ENCODE measurements around the gene PSMB10. TPM values are rescaled to one million over a fixed set of nuclear protein-coding genes. Genes with fewer than 3 reads are reported as not detected.

PSMB10 gene
- total and polyA plus RNA-seq, 2 of the 4 experiments (the other 2 are of a cell fraction) = 28.7 to 36.7 TPM

GRCh38 chr16:67884684-67885083, 52.0 kb downstream of the PSMB10 start, which contains the start of gene NRN1L:
Gene NRN1L, plus strand, starts transcription at chr16:67884885. Its CDS starts 19 bp downstream, at chr16:67884904.
- Histone ChIP-seq H4K5ac (ENCODE audit: low read depth, low read length) (no peak within 1 kb of the TSS), H3K23ac (ENCODE audit: low read depth, low read length) (0 out of 2 replicates have a peak within 1 kb of the TSS, but pooled peaks have one; percentile 24), H3K36me3 (ENCODE audit: control insufficient read depth, insufficient read depth, low read length) (peaks cover 46% of the 10 kb centered on the region), H3K27ac (ENCODE audit: insufficient read depth, low read length) (no peak within 1 kb of the TSS), H3K9me3 (ENCODE audit: control insufficient read depth, insufficient read depth, low read length) (no peaks in the 10 kb centered on the region), H2BK20ac (ENCODE audit: low read depth, low read length) (no peak within 1 kb of the TSS), H2BK5ac (ENCODE audit: low read depth, low read length, poor library complexity, severe bottlenecking) (no peak within 1 kb of the TSS), H3K9me1 (ENCODE audit: insufficient read depth, low read length) (no peaks in the 10 kb centered on the region), H3K56ac (ENCODE audit: extremely low read depth, insufficient read depth, low read length) (no peak within 1 kb of the TSS), H2BK120ac (ENCODE audit: low read depth, low read length) (no peak within 1 kb of the TSS), H2AK5ac (ENCODE audit: low read depth, low read length) (no peak within 1 kb of the TSS), H3K79me1 (ENCODE audit: low read depth in 1 of 2, low read length in 2 of 2) (peaks cover 0 to 5% of the 10 kb centered on the region in 2 experiments; a peak in 2 of 4 replicates), H3K4me1 (ENCODE audit: control insufficient read depth, insufficient read depth, low read length) (peaks cover 4% of the 10 kb centered on the region; the same call in 1 of the 2 replicates), H3K27me3 (ENCODE audit: control insufficient read depth, insufficient read depth, low read length) (no peaks in the 10 kb centered on the region), H3K4ac (ENCODE audit: low read depth, low read length) (no peak within 1 kb of the TSS), H3K4me3 (ENCODE audit: insufficient read depth, low read depth, low read length) (no peak within 1 kb of the TSS), H2BK15ac (ENCODE audit: low read depth, low read length) (no peak within 1 kb of the TSS), H4K20me1 (ENCODE audit: insufficient read depth, low read length) (peaks cover 32% of the 10 kb centered on the region), H3K18ac (ENCODE audit: low read depth, low read length) (no peak within 1 kb of the TSS), H3K9ac (ENCODE audit: low read depth, low read length) (no peak within 1 kb of the TSS), H2AK9ac (replicated peaks; ENCODE audit: low read depth, low read length, poor library complexity) (peak within 1 kb of the TSS; percentile 86), H3K14ac (replicated peaks; ENCODE audit: low read depth, low read length) (no peak within 1 kb of the TSS), H3K4me2 (ENCODE audit: low read depth, low read length) (peak within 1 kb of the TSS; percentile 27; the same call in 1 of the 2 replicates), H4K91ac (ENCODE audit: insufficient read depth, low read depth, low read length) (no peak within 1 kb of the TSS), H4K8ac (ENCODE audit: low read depth in 2 of 2, low read length in 2 of 2) (no peak within 1 kb of the TSS), H2AFZ (replicated peaks; ENCODE audit: low read length, poor library complexity) (peak within 1 kb of the TSS; percentile 74)
- in situ Hi-C loops (cut with MboI; ENCODE audit: low sequenced_read_pairs) = no loop called here
- CTCF ChIA-PET = interaction anchor here (0.8 to 1.9 kb wide), 6 partner anchors 10 to 68 kb away, joined by 3 to 14 read pairs (median 4); no protein-coding TSS in a partner anchor
- dilution Hi-C loops (cut with HindIII; ENCODE audit: low sequenced_read_pairs, unreplicated experiment) = no loop called here
- intact Hi-C loops (cut with micrococcal nuclease) = loop anchor here (1.0 kb wide), 1 partner anchor 18 kb away; no protein-coding TSS in a partner anchor
- TF ChIP-seq CHD1 (IDR thresholded peaks at IDR 0.05; ENCODE audit: low read depth, low read length) = no peak
- peak; percentile 65; the same call in 1 of the 2 replicates for TF ChIP-seq MXI1 (IDR thresholded peaks at IDR 0.05; ENCODE audit: borderline replicate concordance, low read depth, low read length)
- TF ChIP-seq RCOR1 (IDR thresholded peaks at IDR 0.05; ENCODE audit: insufficient replicate concordance, low read length) = no peak
- TF ChIP-seq BHLHE40 (IDR thresholded peaks at IDR 0.05; ENCODE audit: low read depth, low read length) = no peak
- TF ChIP-seq SMC3 (IDR thresholded peaks at IDR 0.05; ENCODE audit: low read depth, low read length) = peak; percentile 15; the same call in 1 of the 2 replicates
- TF ChIP-seq CEBPB (IDR thresholded peaks at IDR 0.05; ENCODE audit: low read depth, low read length) = no peak
- no peak for TF ChIP-seq NFE2L2 (IDR thresholded peaks at IDR 0.05; ENCODE audit: low read depth, low read length)
- TF ChIP-seq USF2 (IDR thresholded peaks at IDR 0.05; ENCODE audit: low read depth, low read length) = no peak
- no peak for TF ChIP-seq CTCF (conservative IDR thresholded peaks at IDR 0.05; ENCODE audit: low read depth, low read length)
- TF ChIP-seq MAZ (IDR thresholded peaks at IDR 0.05; ENCODE audit: borderline replicate concordance, low read depth, low read length) = peak; percentile 88; the same call in 1 of the 2 replicates
- no peak for TF ChIP-seq MAFK (IDR thresholded peaks at IDR 0.05; ENCODE audit: low read depth, low read length)
- no peak for TF ChIP-seq RFX5 (IDR thresholded peaks at IDR 0.05; ENCODE audit: low read depth, low read length)
- no peak for TF ChIP-seq ELK1 (IDR thresholded peaks at IDR 0.05; ENCODE audit: borderline replicate concordance, low read depth, low read length)
- TF ChIP-seq RAD21 (IDR thresholded peaks at IDR 0.05; ENCODE audit: low read length) = peak; percentile 10; the same call in 1 of the 2 replicates
- no peak for TF ChIP-seq POLR2A (IDR thresholded peaks at IDR 0.05; ENCODE audit: low read depth, low read length)
- no peak for TF ChIP-seq FOS (IDR thresholded peaks at IDR 0.05; ENCODE audit: low read depth, low read length)
- ATAC-seq (ENCODE audit: low read depth) (peak; percentile 98), DNase-seq (peak; percentile 89)
- no TSS peak for BruUV-seq (replicated peaks)
- WGBS, 2 experiments (ENCODE audit: extremely low coverage in 2 of 2, insufficient read length in 1 of 2) = no CpG with 5 or more reads among the region's 22 CpGs
- POLR2A ChIA-PET (ENCODE audit: unreplicated experiment) = no interaction called here

All from IMR-90 (cell line).